H1 (cell line): Measurements from ENCODE around the gene EEF2K. TPM values are rescaled to one million over a fixed set of nuclear protein-coding genes. Genes with fewer than 3 reads are reported as not detected.

Experiments
- CTCF ChIA-PET: fragments of 300-600 bp; sonication (Branson Sonifier 250); formaldehyde crosslinking; loops from one replicate; lab custom pipeline; 2021; ENCODE audit not compliant: partially characterized antibody; lab: Charles Lee
- POLR2A ChIA-PET: fragments of 300-600 bp; sonication (Branson Sonifier 250); formaldehyde crosslinking; loops from one replicate; lab custom pipeline; 2021; ENCODE audit warnings: inconsistent platforms; ENCODE audit not compliant: partially characterized antibody; lab: Charles Lee
- DNase-seq, 2 experiments: peaks; one replicate each; pipeline versions ENCODE4 v3.0.0 to v3.0.0-alpha.2; 2010 to 2022; ENCODE audit warnings: low spot score in 2 of 2, low read depth in 1 of 2, mixed read lengths in 1 of 2
- FAIRE-seq: peaks from 2 replicates; lab custom pipeline; 2011; peaks lifted over from hg19 to GRCh38; lab: Jason Lieb, UNC
- H2AFZ ChIP-seq: 2 replicates; pipeline ENCODE4 v1.8.1; 2012; ENCODE audit warnings: low read length, inconsistent platforms
- H2AK5ac ChIP-seq: 2 replicates; pipeline ENCODE4 v1.6.1; 2013; ENCODE audit warnings: low read depth, low read length
- H2BK120ac ChIP-seq: replicated peaks from 2 replicates; pipeline ENCODE3; 2013; ENCODE audit warnings: low read depth, low read length, inconsistent platforms
- H2BK12ac ChIP-seq: 2 replicates; pipeline ENCODE4 v1.6.1; 2013; ENCODE audit warnings: low read depth, low read length
- H2BK15ac ChIP-seq: 2 replicates; pipeline ENCODE4 v1.6.1; 2013; ENCODE audit warnings: low read length
- H2BK20ac ChIP-seq: 2 replicates; pipeline ENCODE4 v1.6.1; 2013; ENCODE audit warnings: low read length
- H2BK5ac ChIP-seq: 2 replicates; pipeline ENCODE4 v1.6.1; 2013; ENCODE audit warnings: low read depth, low read length
- H3K14ac ChIP-seq: 2 replicates; pipeline ENCODE4 v1.6.1; 2013; ENCODE audit warnings: inconsistent platforms; ENCODE audit not compliant: insufficient read length
- H3K18ac ChIP-seq: 2 replicates; pipeline ENCODE4 v1.6.1; 2013; ENCODE audit warnings: low read length; ENCODE audit errors: extremely low read depth
- H3K23ac ChIP-seq: 2 replicates; pipeline ENCODE4 v1.6.1; 2013; ENCODE audit warnings: inconsistent platforms; ENCODE audit not compliant: insufficient read length
- H3K23me2 ChIP-seq: 2 replicates; pipeline ENCODE4 v1.6.1; 2013; ENCODE audit warnings: low read depth, low read length
- H3K27ac ChIP-seq: 2 replicates; pipeline ENCODE4 v1.6.1; 2011; ENCODE audit warnings: low read depth, low read length, inconsistent platforms
- H3K27me3 ChIP-seq, 4 experiments: replicated peaks in 1 of 4; 1 replicate in 1 of 4; 2 replicates in 3 of 4; pipeline versions ENCODE4 v1.6.1 to v1.8.1; 2011 to 2013; ENCODE audit warnings: low read length in 3 of 4, mild to moderate bottlenecking in 3 of 4, inconsistent platforms in 2 of 4, mixed read lengths in 2 of 4, moderate library complexity in 1 of 4; ENCODE audit not compliant: control insufficient read depth in 3 of 4, insufficient read depth in 3 of 4; ENCODE audit errors: extremely low read depth in 1 of 4
- H3K36me3 ChIP-seq, 4 experiments: 2 replicates each; pipeline versions ENCODE4 v1.6.1 to v1.8.1; 2011 to 2013; ENCODE audit warnings: mild to moderate bottlenecking in 4 of 4, low read length in 3 of 4, moderate library complexity in 2 of 4, control low read depth in 1 of 4, inconsistent platforms in 1 of 4; ENCODE audit not compliant: insufficient read depth in 4 of 4, control insufficient read depth in 2 of 4
- H3K4ac ChIP-seq: replicated peaks from 2 replicates; pipeline ENCODE3; 2013; ENCODE audit warnings: low read length, low read depth, mixed read lengths, inconsistent platforms; ENCODE audit not compliant: insufficient read length
- H3K4me1 ChIP-seq, 4 experiments: replicated peaks in 1 of 4; 1 replicate in 1 of 4; 2 replicates in 3 of 4; pipeline versions ENCODE4 v1.6.1 to v1.8.1; 2011 to 2013; ENCODE audit warnings: low read length in 3 of 4, inconsistent platforms in 2 of 4, mixed read lengths in 1 of 4; ENCODE audit not compliant: insufficient read depth in 4 of 4, control insufficient read depth in 3 of 4
- H3K4me2 ChIP-seq, 2 experiments: 2 replicates each; pipeline versions ENCODE4 v1.6.1 to v1.8.1; 2011 to 2013; ENCODE audit warnings: low read depth in 2 of 2, low read length in 2 of 2, control low read depth in 1 of 2, inconsistent platforms in 1 of 2, mild to moderate bottlenecking in 1 of 2; ENCODE audit not compliant: insufficient read depth in 1 of 2
- H3K4me3 ChIP-seq, 4 experiments: fragments of 200-600, 300-600 bp in 1 of 4; sonication (generic), shearing (Covaris generic), sonication (Bioruptor Twin) in 1 of 4; 2 replicates each; pipeline versions ENCODE4 v1.5.1 to v1.8.1; 2011 to 2016; ENCODE audit warnings: low read length in 4 of 4, low read depth in 3 of 4, control low read depth in 2 of 4, inconsistent platforms in 2 of 4, mild to moderate bottlenecking in 2 of 4, mixed read lengths in 1 of 4, moderate library complexity in 1 of 4; ENCODE audit not compliant: insufficient read depth in 2 of 4; ENCODE audit errors: extremely low read depth in 1 of 4
- H3K56ac ChIP-seq: replicated peaks from 2 replicates; pipeline ENCODE3; 2013; ENCODE audit warnings: low read depth, mild to moderate bottlenecking, mixed read lengths, low read length, inconsistent platforms; ENCODE audit not compliant: insufficient read length
- H3K79me1 ChIP-seq: 2 replicates; pipeline ENCODE4 v1.6.1; 2013; ENCODE audit warnings: low read depth, low read length, control low read depth
- H3K79me2 ChIP-seq, 2 experiments: 2 replicates each; pipeline versions ENCODE4 v1.6.1 to v1.8.1; 2012 to 2013; ENCODE audit warnings: low read length in 2 of 2, mild to moderate bottlenecking in 2 of 2, inconsistent platforms in 1 of 2; ENCODE audit not compliant: insufficient read depth in 2 of 2, control insufficient read depth in 1 of 2
- H3K9ac ChIP-seq, 4 experiments: replicated peaks in 1 of 4; 1 replicate in 1 of 4; 2 replicates in 3 of 4; pipeline versions ENCODE4 v1.6.1 to v1.8.1; 2011 to 2013; ENCODE audit warnings: low read depth in 3 of 4, low read length in 3 of 4, control low read depth in 2 of 4, mild to moderate bottlenecking in 2 of 4, moderate library complexity in 2 of 4, inconsistent platforms in 1 of 4; ENCODE audit errors: extremely low read depth in 1 of 4
- H3K9me3 ChIP-seq, 2 experiments: 2 replicates each; pipeline versions ENCODE4 v1.6.1 to v1.8.1; 2012 to 2013; ENCODE audit warnings: mild to moderate bottlenecking in 2 of 2, moderate library complexity in 2 of 2, control low read depth in 1 of 2, inconsistent platforms in 1 of 2, low read depth in 1 of 2, low read length in 1 of 2, mixed read lengths in 1 of 2; ENCODE audit not compliant: insufficient read depth in 2 of 2
- H4K20me1 ChIP-seq, 2 experiments: replicated peaks in 1 of 2; 2 replicates each; pipeline versions ENCODE3 to v1.8.1; 2011 to 2013; ENCODE audit warnings: inconsistent platforms in 2 of 2, low read length in 2 of 2, mild to moderate bottlenecking in 1 of 2; ENCODE audit not compliant: insufficient read depth in 2 of 2, control insufficient read depth in 1 of 2
- H4K5ac ChIP-seq: 2 replicates; pipeline ENCODE4 v1.6.1; 2013; ENCODE audit warnings: low read length, low read depth, mixed read lengths, inconsistent platforms; ENCODE audit not compliant: insufficient read length
- H4K8ac ChIP-seq: 2 replicates; pipeline ENCODE4 v1.8.0; 2013; ENCODE audit warnings: mild to moderate bottlenecking, moderate library complexity, low read length, inconsistent platforms; ENCODE audit not compliant: insufficient read depth; ENCODE audit errors: extremely low read depth
- H4K91ac ChIP-seq: replicated peaks from 2 replicates; pipeline ENCODE3; 2013; ENCODE audit warnings: low read length, mixed read lengths, inconsistent platforms; ENCODE audit not compliant: insufficient read length
- RAD21 ChIP-seq, 2 experiments: IDR thresholded peaks in 1 of 2; conservative IDR thresholded peaks in 1 of 2; 2 replicates each; pipeline ENCODE4 v1.6.1; 2011; ENCODE audit warnings: low read depth in 2 of 2, low read length in 2 of 2, improper control_type of control experiment in 1 of 2, inconsistent platforms in 1 of 2, mild to moderate bottlenecking in 1 of 2, moderate library complexity in 1 of 2
- SP2 ChIP-seq: IDR thresholded peaks from 2 replicates; pipeline ENCODE4 v1.6.1; 2012; ENCODE audit warnings: mild to moderate bottlenecking, low read length, inconsistent platforms
- WGBS, 2 experiments: shearing (Covaris generic) in 1 of 2; methylation state at CpG; one replicate each; pipeline versions ENCODE4 v1.1.6 to v1.1.7; 2013 to 2015; ENCODE audit warnings: low lambda C conversion rate in 2 of 2, mixed read lengths in 2 of 2, inconsistent platforms in 1 of 2, low coverage in 1 of 2, missing lambda C conversion rate in 1 of 2; ENCODE audit not compliant: insufficient replicate concordance in 2 of 2, insufficient coverage in 1 of 2, insufficient read length in 1 of 2; ENCODE audit errors: extremely low coverage in 1 of 2, missing lambda C conversion rate in 1 of 2; 5-methylcytosine and 5-hydroxymethylcytosine counted together
- polyA plus RNA-seq, 7 experiments: library from polyadenylated mRNA; depleted of rRNA in 3 of 7; stranded (reverse) in 5 of 7; unstranded in 2 of 7; fragments of >200 nt in 5 of 7; fragments of 200-250 nt in 2 of 7; gene quantifications; 1 replicate in 5 of 7; 2 replicates in 1 of 7; 4 replicates in 1 of 7; pipeline versions ENCODE4 v1.2.1 to v1.2.3, GENCODE V29; 2011 to 2013; ENCODE audit warnings: missing spikeins in 2 of 7, mixed read lengths in 2 of 7
- total RNA-seq: library from RNA; stranded (reverse); fragmentation: NEBNext Ultra II Directional; extraction: Animal tissue kit (Norgen Biotek cat#: 25700); gene quantifications from 2 replicates; pipeline ENCODE4 v1.2.1, GENCODE V29; 2021
- TF ChIP-seq, protein P1 (sequence below), 3 experiments: IDR thresholded peaks; 1 replicate in 2 of 3; 2 replicates in 1 of 3; pipeline versions ENCODE4 v1.5.1 to v1.6.1; 2011; ENCODE audit warnings: low read length in 3 of 3, mild to moderate bottlenecking in 3 of 3, inconsistent platforms in 2 of 3, low read depth in 1 of 3, moderate library complexity in 1 of 3; ENCODE audit not compliant: insufficient read depth in 1 of 3; ENCODE audit errors: control extremely low read depth in 1 of 3

Gene EEF2K
- total and polyA plus RNA-seq, 2 of the 8 experiments (the other 6 are each of a cell fraction or from before 2014, with no cell fraction given): 14.9 to 30.2 TPM

DNA sequence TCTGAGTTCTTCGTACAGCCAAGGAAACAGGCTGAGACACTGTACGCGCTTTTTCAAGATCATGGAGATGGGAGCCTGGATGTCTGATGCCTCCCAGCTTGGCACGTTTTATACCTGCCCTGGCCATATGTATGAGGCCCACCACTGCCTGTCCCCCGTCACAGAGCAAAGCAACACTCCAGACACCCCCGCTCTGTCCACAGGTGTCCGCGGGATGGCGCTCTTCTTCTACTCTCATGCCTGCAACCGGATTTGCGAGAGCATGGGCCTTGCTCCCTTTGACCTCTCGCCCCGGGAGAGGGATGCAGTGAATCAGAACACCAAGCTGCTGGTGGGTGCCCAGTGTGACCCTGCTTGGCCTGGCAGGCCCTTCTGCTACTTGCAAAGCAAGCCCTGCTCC is 51.4 kb downstream of the EEF2K start:
- Histone ChIP-seq H3K23ac (no peak overlapping the region), H3K27me3 (no peaks in the 10 kb centered on the region), H2BK5ac (no peak overlapping the region), H4K91ac (no peak overlapping the region), H3K79me2 (no peaks in the 10 kb centered on the region), H3K23me2 (no peaks in the 10 kb centered on the region), H3K56ac (no peak overlapping the region), H4K20me1 (peaks cover 0 to 2% of the 10 kb centered on the region in 2 experiments), H3K4me2 (no peak overlapping the region), H3K4me1 (no peaks in the 10 kb centered on the region), H2BK15ac (no peak overlapping the region), H2AK5ac (no peak overlapping the region), H2BK20ac (no peak overlapping the region), H3K14ac (no peak overlapping the region), H2BK12ac (no peak overlapping the region), H4K5ac (no peak overlapping the region), H3K79me1 (peaks cover 2% of the 10 kb centered on the region; the same call in 1 of the 2 replicates), H2AFZ (no peak overlapping the region), H3K36me3 (peaks cover 7 to 47% (median 27%) of the 10 kb centered on the region in 4 experiments), H2BK120ac (no peak overlapping the region), H3K4ac (no peak overlapping the region), H3K9ac (no peak overlapping the region), H4K8ac (no peak overlapping the region), H3K4me3 (no peak overlapping the region), H3K18ac (no peak overlapping the region), H3K27ac (no peak overlapping the region), H3K9me3 (0 out of 4 replicates have a peak, but pooled peaks cover 0 to 2% of the 10 kb centered on the region in 2 experiments)
- FAIRE-seq (no peak), DNase-seq (no peak)
- POLR2A ChIA-PET: interaction anchor here (1.6 to 1.8 kb wide), 2 partner anchors 12 to 43 kb away, joined by 4 read pairs; no protein-coding TSS in a partner anchor
- CTCF ChIA-PET: interaction anchor here (0.7 to 3.4 kb wide), 6 partner anchors 11 to 55 kb away, joined by 3 to 17 read pairs (median 4); no protein-coding TSS in a partner anchor
- 92% methylated on average over 13 of the region's 13 CpGs; no CpG with 5 or more reads in 1 of the 2 experiments for WGBS, 2 experiments
- TF ChIP-seq RAD21 (IDR thresholded peaks at IDR 0.05 in 1 of 2, conservative IDR thresholded peaks at IDR 0.05 in 1 of 2; ENCODE audit: low read depth in 2 of 2, low read length in 2 of 2): peak; percentile 11 to 30; a peak in 2 of 4 replicates
- no peak for TF ChIP-seq SP2
- TF ChIP-seq, protein P1, sequence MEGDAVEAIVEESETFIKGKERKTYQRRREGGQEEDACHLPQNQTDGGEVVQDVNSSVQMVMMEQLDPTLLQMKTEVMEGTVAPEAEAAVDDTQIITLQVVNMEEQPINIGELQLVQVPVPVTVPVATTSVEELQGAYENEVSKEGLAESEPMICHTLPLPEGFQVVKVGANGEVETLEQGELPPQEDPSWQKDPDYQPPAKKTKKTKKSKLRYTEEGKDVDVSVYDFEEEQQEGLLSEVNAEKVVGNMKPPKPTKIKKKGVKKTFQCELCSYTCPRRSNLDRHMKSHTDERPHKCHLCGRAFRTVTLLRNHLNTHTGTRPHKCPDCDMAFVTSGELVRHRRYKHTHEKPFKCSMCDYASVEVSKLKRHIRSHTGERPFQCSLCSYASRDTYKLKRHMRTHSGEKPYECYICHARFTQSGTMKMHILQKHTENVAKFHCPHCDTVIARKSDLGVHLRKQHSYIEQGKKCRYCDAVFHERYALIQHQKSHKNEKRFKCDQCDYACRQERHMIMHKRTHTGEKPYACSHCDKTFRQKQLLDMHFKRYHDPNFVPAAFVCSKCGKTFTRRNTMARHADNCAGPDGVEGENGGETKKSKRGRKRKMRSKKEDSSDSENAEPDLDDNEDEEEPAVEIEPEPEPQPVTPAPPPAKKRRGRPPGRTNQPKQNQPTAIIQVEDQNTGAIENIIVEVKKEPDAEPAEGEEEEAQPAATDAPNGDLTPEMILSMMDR (IDR thresholded peaks at IDR 0.05; ENCODE audit: control extremely low read depth in 1 of 3, insufficient read depth in 1 of 3, low read depth in 1 of 3, low read length in 3 of 3): peak in 1 of 3 experiments; percentile 21; a peak in 1 of 4 replicates
